HG03135 (cell line): ENCODE results near the gene EIF2D.
"Not testable (repeated sequence)": the region's sequence is repeated elsewhere in the genome, so short reads cannot be mapped to it uniquely, and the experiment has no call there.

Experiments used
- ATAC-seq: cut with Tn5 transposase; IDR thresholded peaks from one replicate; pipeline ENCODE4 v1.9.1; 2021; ENCODE audit warnings: mild to moderate bottlenecking, moderate library complexity; ENCODE audit not compliant: unreplicated experiment

Gene EIF2D

DNA sequence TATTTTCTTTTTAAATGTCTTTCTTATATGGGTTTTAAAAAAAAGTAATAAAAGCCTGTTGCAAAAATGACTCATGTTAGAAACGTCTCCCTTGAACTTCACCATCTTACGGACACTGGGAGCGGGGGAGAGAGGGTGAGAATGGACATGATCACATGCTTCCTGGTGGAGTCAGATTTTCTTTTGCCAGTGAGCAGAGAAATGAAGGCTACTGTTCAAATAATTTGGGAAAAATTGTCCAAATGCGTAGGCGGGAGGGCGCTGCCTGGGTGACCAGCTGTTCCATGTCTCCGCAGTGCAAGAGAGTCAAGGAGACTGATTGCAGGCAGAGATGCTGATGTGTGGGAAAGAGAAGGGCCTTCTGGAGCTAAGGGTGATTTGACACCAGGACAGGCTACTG is 23.1 kb downstream of the EIF2D start:
- no peak for ATAC-seq

DNA sequence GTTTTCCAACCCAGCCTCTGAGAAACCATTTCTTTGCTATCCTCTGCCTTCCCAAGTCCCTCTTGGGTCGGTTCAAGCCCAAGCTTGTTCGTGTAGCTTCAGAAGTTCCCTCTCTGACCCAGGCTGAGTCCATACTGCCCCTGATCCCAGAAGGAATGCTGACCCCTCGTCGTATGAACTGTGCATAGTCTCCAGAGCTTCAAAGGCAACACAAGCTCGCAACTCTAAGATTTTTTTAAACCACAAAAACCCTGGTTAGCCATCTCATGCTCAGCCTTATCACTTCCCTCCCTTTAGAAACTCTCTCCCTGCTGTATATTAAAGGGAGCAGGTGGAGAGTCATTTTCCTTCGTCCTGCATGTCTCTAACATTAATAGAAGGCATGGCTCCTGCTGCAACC is 23.8 kb downstream of the EIF2D start:
- no peak for ATAC-seq

DNA sequence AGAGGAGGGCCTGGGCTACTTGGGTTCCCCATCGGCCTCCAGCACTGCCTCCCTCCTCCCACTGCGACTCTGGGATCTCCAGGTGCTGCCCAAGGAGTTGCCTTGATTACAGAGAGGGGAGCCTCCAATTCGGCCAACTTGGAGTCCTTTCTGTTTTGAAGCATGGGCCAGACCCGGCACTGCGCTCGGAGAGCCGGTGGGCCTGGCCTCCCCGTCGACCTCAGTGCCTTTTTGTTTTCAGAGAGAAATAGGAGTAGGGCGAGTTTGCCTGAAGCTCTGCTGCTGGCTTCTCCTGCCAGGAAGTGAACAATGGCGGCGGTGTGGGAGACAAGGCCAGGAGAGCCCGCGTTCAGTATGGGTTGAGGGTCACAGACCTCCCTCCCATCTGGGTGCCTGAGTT is 24.4 kb downstream of the EIF2D start:
- ATAC-seq = no peak

DNA sequence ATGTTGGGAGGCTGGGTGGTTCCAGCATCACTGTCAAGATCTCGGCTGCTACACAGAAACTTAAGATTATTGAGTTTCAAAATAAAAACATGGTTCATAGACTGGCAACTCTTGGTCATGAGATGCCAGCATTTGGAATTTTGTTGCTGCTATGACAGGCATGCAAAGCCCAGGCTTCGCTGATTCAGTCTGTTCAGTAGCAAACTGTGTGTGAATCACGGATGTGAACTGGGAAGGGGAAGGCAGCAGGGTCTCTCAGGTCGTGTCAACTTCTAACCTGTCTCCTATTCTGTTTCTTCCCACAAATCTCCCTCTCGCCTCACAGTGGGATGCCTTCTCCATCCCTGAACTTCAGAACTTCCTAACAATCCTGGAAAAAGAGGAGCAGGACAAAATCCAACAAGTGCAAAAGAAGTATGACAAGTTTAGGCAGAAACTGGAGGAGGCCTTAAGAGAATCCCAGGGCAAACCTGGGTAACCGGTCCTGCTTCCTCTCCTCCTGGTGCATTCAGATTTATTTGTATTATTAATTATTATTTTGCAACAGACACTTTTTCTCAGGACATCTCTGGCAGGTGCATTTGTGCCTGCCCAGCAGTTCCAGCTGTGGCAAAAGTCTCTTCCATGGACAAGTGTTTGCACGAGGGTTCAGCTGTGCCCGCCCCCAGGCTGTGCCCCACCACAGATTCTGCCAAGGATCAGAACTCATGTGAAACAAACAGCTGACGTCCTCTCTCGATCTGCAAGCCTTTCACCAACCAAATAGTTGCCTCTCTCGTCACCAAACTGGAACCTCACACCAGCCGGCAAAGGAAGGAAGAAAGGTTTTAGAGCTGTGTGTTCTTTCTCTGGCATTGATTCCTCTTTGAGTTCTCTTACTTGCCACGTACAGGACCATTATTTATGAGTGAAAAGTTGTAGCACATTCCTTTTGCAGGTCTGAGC is 25.5 kb downstream of the EIF2D start:
- ATAC-seq = no peak

DNA sequence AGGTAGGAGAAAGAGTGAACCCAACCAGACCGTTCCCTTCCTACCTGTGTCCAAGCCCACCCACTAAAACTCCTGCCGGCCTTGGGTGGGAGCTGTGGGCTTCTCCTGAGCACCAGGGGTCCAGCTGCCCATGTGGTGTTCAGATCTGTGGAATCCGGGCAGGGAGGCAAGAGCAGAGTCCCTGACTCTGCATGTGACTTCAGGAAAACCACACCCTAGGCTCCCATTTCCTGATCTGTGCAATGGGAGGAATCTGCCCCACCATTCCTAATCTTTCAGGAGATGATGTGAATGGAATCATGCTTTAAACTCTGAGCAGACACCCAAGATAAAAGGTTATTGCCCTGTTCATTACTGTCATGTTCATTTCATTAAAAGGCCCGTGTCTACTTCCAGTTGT is 27.6 kb downstream of the EIF2D start:
- no peak for ATAC-seq

DNA sequence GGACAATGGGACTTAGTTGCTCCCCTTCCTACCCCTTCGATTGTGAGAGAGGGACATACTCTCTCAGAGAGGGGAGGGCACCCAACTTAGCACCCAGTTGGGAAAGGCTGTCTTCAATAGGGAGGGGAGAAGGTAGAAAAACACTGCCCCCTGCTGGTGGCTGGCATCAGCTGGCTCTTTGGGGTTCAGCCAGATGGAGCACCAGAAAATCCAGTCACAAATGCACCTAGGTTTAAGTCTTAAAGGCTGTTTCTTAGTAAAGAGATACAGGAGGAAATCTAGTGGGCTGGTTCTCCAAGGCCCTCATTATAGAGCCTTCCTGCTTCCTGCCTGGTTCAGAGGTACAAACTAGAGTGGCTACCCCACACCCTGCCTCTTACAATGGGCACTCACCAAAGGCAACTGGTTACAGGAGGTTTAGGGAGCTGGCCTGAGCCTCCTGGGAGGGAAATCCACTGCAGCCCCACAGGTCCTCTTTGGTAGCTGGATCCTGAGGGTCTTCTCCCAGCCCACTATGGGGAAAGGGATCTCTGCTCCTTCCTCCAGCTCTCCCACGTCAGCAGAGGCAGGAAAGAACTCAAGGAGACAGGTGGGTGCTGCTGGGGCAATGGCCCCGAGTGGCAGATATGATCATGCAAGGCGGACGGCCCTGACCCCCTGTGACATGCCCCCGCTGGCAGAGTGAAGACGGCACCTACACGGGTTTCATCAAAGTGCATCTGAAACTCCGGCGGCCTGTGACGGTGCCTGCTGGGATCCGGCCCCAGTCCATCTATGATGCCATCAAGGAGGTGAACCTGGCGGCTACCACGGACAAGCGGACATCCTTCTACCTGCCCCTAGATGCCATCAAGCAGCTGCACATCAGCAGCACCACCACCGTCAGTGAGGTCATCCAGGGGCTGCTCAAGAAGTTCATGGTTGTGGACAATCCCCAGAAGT is 28.3 kb downstream of the EIF2D start:
- ATAC-seq = no peak

DNA sequence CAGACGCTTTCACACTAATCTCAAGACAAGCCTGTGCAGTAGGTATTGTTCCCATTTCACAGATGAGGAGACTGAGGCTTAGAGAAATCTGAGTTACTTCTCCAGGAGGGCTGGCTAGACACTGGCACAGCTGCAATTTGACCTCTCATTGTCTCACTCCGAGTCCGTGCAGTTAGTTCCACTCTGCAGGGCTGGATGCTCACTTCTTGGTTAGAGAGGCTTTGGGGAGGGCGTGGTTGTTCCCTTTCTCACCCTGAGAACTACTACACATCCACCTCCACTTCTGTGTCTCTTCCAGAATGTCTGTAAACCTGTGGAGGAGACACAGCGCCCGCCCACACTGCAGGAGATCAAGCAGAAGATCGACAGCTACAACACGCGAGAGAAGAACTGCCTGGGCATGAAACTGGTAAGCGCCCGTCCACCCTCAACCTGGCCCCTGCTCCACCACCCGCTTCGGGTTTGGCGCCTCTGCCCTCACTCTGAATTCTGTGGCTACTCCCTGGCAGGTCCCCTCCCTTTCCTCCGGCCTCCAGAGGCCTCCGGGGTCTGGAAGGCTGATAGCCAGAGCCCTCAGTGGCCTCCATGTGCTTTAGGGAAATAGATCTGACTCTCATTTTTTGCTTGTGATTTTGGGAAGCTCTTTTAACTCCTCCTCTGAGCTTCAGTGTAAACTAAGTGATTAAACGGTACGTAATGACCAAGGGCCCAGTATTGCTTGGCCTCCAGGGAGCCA is 29.1 kb downstream of the EIF2D start:
- ATAC-seq = no peak

DNA sequence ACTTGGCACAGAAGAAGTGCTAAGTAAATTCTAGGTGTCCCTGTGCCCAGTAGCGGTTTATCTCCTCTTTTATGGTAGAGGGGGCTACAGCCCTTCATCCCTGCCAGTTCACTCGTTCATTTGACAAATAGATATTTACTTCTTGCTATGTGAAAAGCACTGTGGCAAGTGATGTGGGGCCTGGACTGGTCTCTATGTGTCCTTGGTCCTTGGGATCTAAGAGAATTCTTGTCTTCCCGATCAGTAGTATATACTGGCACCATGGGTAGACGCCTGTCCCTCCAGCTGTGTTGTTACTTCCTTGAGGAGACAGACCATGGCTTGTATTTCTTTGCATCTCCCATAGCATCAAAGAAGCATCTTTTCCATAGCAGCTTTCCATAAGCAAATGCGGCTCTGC is 29.7 kb downstream of the EIF2D start:
- ATAC-seq = no peak

DNA sequence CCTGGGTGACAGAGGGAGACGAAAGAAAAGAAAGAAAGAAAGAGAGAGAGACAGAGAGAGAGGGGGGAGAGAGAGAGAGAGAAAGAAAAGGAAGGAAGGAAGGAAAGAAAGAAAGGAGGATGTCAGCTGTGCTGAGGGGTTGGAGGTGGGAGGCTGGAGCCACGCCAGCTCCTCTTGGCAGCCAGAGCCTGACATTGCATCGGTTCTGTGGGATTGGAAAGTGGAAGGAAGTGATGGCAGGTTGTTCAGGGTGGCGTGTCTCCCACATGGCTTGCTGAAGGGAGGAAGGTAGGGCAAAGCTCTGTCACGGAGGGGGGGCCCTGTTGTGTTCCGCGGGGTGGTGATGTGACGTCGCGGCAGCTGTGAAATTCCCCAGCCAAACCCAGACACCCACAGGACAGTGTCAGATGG is 30.7 kb downstream of the EIF2D start:
- ATAC-seq = no peak

DNA sequence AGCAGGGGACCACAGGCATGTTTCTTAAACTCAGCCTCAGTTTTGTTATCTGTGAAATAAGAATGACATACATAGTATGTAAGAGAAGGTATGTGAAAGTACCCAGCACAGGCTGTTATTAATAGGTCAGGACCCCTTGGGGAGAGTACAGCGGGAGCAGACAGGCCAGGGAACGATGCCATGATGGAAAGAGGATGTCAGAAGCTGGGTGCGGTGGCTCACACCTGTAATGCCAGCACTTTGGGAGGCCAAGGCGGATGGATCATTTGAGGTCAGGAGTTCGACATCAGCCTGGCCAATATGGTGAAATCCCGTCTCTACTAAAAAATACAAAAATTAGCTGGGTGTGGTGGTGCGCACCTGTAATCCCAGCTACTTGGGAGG is 31.2 kb downstream of the EIF2D start:
- ATAC-seq = not testable (repeated sequence)

DNA sequence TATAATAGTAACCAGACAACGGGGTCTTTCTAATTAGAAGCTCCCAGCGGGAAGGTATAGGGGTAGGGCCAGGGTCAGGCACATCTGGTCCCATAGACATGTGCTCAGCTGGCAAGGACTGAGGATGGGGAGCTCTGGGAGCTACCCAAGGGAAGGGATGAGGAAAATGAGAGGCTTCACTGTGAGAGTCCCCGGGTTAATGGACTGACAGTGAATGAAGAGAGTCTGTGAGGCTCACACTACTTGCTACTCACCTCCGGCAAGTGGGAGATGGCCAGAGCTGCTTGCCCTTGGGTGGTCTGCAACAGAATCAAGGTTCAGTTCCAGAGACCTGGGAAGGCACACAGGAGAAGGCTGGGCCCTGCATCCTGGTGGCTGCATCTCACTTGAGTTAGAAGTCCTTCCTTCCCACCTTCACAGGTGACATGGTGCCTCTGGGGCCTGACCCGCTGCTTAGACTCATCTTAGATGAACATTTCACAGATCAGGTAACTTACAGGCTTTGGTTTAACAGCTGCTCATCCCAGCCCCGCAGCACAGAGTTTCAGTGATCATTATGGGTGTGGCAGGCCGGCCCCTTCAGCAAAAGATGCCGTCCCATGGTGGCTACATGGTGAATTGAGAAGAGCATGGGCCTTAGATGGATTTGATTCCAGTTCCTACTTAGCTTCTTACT is 31.7 kb downstream of the EIF2D start:
- no peak for ATAC-seq

DNA sequence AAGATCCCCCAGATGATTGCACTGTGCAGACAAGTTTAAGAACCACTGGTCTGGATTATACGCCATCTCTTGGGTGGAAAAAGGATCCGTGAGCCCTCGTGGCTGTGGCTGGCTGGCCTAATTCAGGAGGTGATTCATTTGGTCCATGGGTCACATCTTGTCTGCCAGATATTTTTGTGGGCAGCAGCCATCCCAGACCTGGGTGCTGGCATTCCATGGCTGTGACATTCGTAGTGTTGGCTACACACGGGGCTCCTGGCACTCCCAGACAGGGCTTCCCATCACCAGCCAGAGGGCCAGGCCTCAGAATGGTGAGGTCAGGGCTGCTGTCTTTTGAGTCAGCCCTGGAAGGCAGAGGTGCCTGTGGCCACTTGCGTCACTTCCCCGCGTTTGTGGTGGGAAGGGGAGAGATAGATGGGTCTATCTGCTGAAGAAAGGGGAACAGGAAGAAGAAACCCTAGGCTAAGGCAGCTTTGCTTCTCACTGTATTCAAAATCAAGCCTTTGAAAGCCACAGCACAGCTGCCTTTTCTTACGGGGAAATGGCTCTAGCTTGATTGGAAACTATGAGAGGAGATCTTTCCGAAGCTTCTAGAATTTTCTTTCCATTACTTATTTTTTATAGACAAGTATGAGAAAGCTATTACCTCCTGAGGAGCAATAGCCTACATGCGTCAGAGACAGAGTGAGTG is 32.4 kb downstream of the EIF2D start:
- ATAC-seq = peak; percentile 82

DNA sequence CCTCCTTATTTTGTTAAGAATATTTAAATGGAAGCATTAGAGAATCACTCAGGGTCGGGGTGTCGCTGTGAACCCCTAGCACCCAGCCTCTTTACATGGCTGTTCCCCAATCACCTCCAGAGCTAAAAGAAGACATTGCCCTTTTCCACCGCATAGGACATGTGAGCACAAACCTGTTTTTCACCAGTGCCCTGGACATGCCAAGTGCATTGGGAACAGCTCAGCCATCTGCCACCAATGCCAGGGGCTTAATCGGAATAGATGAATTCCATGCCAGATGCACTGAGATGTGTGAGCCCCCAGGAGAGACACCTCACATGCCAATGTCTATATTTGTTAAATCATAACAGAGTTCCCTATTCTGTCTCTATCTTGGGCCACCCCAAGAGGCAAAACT is 33.3 kb downstream of the EIF2D start:
- ATAC-seq = no peak

DNA sequence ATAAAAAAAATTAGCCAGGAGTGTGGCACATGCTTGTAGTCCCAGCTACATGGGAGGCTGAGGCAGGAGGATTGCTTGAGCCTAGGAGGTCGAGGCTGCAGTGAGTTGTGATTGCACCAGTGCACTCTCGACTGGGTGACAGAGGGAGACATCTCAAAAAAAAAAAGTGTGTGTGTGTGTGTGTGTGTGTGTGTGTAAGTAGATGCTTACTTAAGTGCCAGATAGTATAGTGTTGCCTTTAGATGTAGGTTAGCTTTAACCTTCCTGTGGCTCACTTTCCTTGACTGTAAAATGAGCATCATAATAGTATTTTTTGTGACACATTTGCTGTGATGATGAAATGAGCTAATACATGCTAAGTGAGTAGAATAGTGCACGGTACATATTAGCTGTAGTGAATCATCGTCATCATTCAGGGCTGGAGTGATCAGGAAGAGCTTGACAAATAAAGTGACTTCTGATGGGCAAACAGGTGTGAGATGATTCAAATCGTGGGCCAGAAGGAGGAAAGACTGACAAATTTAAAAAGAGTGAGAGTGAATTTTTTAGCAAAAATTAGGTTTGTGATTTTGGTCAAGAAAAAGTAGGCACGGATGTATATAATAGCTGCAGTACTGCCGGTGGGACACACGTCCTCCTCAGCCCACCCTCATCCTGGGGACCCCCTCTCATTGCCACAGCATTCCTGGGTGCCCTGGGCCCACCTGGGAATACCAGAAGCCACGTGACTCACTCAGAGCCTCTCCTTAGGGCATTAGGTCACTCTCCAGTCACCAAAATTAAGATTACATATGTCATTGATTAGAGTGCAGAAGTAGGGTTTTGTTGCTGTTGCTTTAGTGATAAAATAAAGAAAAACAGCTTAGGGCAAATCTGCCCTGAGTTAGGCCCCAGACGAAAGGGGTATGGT is 33.9 kb downstream of the EIF2D start:
- ATAC-seq = no peak

DNA sequence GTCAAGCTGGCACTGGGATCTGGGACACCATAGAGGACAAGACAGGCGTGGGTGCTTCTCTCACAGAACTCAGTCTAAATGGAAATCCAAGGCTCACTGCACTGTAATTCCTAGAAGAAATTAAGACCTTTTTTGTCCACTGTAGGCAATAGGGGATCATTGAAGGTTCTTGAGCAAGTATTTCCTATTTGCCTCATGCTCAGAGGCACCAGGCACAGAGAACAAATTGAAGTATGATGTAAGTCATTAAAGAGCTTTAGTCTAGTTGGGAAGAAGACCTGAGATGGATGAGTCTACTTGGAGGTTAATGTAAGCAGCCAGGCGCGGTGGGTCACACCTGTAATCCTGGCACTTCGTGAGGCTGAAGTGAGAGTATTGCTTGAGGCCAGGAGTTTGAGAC is 34.6 kb downstream of the EIF2D start:
- ATAC-seq = no peak

DNA sequence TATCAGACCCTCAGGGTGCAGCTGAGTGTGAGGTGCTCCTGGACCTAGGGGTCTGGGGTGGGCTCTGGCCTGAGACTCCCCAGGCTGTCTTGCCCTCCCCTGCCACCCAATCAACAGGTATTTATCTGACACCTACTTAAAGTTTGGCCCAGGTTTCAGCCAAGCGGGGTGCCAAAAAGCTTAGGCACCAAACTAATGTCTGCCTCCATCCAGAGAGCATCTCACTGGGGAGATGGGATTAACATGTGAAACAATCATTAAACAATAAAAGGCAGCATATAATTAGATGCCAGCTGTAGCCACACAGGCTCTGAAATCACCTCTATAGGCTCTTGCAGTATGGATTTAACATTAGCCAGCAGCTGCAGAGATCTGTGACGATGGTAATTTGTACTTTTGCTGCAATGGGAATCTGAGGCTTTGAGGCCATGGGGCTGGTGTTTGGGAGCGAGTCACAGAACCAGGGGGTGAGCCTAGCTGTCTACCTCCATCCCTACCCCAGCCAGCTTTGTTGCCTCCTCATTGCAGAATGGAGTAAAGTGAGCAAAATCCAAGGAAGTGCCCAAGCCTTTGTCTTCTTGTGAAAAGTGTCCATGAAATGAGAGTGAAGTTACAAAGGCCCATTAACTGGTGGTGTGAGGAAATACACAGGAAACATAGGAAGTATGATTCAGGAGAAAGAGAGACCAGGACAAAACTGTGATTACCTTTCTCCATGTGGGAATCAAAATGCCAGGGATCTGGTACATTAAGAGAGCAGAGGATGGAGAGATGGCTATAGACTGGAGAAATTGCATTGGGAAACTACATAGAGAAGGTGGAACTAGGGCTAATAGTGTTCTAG is 36.1 kb downstream of the EIF2D start:
- ATAC-seq = no peak

DNA sequence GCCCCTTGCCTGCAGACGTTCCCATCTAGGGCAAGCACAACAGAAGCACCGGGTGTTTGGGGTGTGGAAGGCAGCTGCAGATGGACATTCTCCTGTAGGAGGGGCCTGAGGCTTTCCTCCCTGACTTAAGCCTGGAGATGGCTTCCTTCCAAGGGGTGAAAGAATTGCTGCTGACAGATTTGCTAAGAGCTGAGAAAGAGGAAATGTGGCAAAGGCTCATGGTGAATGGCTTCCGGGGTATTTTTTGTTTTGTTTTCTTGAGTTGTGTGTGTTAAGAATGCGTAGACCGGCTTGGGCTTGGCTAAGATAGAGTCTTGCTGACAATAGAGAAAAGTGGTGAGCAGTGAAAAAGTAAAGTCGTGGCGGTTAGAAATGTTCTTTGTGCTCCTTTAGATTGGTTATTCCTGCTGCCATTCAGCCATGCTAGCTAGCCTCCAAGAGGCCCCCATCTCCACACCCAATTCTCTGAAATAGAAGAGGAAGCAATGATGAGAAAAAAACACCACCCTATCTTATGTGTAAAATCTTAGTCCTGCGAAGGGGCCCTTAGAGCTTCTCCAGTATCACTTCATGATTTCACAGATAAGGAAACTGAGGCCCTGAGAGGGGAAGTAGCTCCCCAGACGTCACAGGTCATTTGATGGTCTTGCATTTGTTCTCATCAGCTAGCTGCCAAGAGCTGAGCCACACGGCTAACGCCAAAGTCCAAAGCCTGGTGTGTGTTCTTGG is 36.9 kb downstream of the EIF2D start:
- ATAC-seq = peak; percentile 34
